Transverse colon (tissue), 4 donors: ENCODE measurements around the gene DCAF10. TPM values are rescaled to one million over a fixed set of nuclear protein-coding genes. Genes with fewer than 3 reads are reported as not detected.

Experiments used
- DNase-seq: peaks from one replicate; pipeline ENCODE4 v3.0.0-alpha.2; 2019
- H3K27ac ChIP-seq, 4 donors: fragments of 200-600 bp; sonication (generic); 2 replicates each; pipeline ENCODE4 v1.5.1; 2016 to 2018; ENCODE audit warnings: inconsistent platforms in 4 of 4
- H3K27me3 ChIP-seq: fragments of 200-600 bp; sonication (generic); 2 replicates; pipeline ENCODE4 v1.5.1; 2017; ENCODE audit warnings: inconsistent platforms
- H3K36me3 ChIP-seq, 4 donors: fragments of 200-600 bp; sonication (generic); 2 replicates each; pipeline ENCODE4 v1.5.1; 2017 to 2019; ENCODE audit warnings: inconsistent platforms in 4 of 4
- H3K4me1 ChIP-seq, 4 donors: fragments of 200-600 bp; sonication (generic); 2 replicates each; pipeline ENCODE4 v1.5.1; 2017 to 2020; ENCODE audit warnings: inconsistent platforms in 4 of 4
- H3K4me3 ChIP-seq, 4 donors: fragments of 200-600 bp; sonication (generic); 1 replicate in 1 of 4; 2 replicates in 3 of 4; pipeline versions ENCODE4 v1.5.1 to v1.6.1; 2017 to 2019; ENCODE audit warnings: inconsistent platforms in 4 of 4
- H3K9me3 ChIP-seq, 2 donors: fragments of 200-600 bp; sonication (generic); 2 replicates each; pipeline ENCODE4 v1.5.1; 2017 to 2019; ENCODE audit warnings: inconsistent platforms in 2 of 2
- EP300 ChIP-seq: sonication (generic); formaldehyde crosslinking; IDR thresholded peaks from one replicate; pipeline ENCODE4 v1.6.1; 2017; ENCODE audit warnings: antibody characterized with exemption, low read depth
- POLR2A ChIP-seq: fragments of 450-650 bp; IDR thresholded peaks from one replicate; pipeline ENCODE4 v1.6.1; 2016; ENCODE audit warnings: antibody characterized with exemption, mild to moderate bottlenecking, moderate library complexity
- POLR2AphosphoS5 ChIP-seq, 3 donors: sonication (generic); formaldehyde crosslinking; IDR thresholded peaks; one replicate each; pipeline ENCODE4 v1.6.1; 2016; ENCODE audit warnings: antibody characterized with exemption in 3 of 3
- WGBS, 2 donors: methylation state at CpG; one replicate each; pipeline ENCODE4 v1.1.5; 2018; ENCODE audit warnings: low coverage in 1 of 2; 5-methylcytosine and 5-hydroxymethylcytosine counted together
- in situ Hi-C, 4 donors: fragments of 200-750 bp; cut with MboI; loops; one replicate each; pipeline versions ENCODE4 v1.15.0 to v1.15.1; 2017; ENCODE audit warnings: low sequenced_read_pairs in 3 of 4, low pct_ligation_motif_present in 1 of 4, low pct_unique_long_range_greater_than_20kb in 1 of 4
- intact Hi-C: fragments of 100-400 bp; cut with DNase I; formaldehyde crosslinking; loops from one replicate; pipeline ENCODE4 v1.15.1; 2023; ENCODE audit warnings: low total_unique reads
- total RNA-seq, 4 donors: library from RNA; depleted of rRNA; stranded (reverse); fragments of >200 nt; gene quantifications; one replicate each; pipeline ENCODE4 v1.1.0, GENCODE V29; 2016
- TF ChIP-seq, protein P1 (sequence below), 5 experiments: fragments of 200-600 bp in 3 of 5; fragments of 450-650 bp in 2 of 5; sonication (generic) in 3 of 5; IDR thresholded peaks; 1 replicate in 2 of 5; 2 replicates in 3 of 5; pipeline ENCODE4 v1.5.1; 2016 to 2017; ENCODE audit warnings: antibody characterized with exemption in 5 of 5, inconsistent platforms in 3 of 5, mild to moderate bottlenecking in 2 of 5, moderate library complexity in 1 of 5

The DCAF10 gene
- total RNA-seq, 4 donors from 2014 or later = 12.0 to 493 (median 34.2) TPM

DNA sequence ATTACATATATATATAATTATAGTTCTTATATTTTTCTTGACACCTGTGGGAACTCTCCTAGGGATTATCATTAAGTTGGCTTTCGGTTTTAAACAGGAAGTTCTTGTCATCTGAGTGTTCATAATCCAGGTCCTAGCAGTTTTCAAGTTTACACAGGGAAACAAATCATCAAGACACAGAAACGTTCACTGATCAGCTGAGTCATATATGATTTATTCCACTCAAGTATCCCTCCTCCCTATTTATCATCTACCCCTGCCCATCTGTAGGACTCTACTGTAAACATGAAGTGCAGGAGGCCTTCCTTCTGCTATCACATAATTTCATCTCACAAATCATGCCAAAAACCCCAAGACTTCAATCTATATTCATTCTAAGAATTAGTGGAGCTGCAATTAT lies 97.1 kb downstream of the DCAF10 start:
- DNase-seq = no peak
- WGBS, 2 donors = 45 to 71% methylated on average over 1 to 2 of the region's 2 CpGs
- in situ Hi-C loops (loop anchor here in 1 of 4 donors (25.0 kb wide), 1 partner anchor 110 kb away; the partner anchor contains the start of gene EXOSC3), intact Hi-C loops (no loop called here)
- no peaks in the 10 kb centered on the region for H3K27me3 ChIP-seq
- no peak overlapping the region for H3K27ac ChIP-seq
- peaks cover 2 to 8% (median 7%) of the 10 kb centered on the region in 4 donors for H3K4me1 ChIP-seq
- H3K4me3 ChIP-seq = no peak overlapping the region
- H3K36me3 ChIP-seq = peaks cover 0 to 61% (median 22%) of the 10 kb centered on the region in 4 donors
- no peak for TF ChIP-seq EP300
- TF ChIP-seq, protein P1, sequence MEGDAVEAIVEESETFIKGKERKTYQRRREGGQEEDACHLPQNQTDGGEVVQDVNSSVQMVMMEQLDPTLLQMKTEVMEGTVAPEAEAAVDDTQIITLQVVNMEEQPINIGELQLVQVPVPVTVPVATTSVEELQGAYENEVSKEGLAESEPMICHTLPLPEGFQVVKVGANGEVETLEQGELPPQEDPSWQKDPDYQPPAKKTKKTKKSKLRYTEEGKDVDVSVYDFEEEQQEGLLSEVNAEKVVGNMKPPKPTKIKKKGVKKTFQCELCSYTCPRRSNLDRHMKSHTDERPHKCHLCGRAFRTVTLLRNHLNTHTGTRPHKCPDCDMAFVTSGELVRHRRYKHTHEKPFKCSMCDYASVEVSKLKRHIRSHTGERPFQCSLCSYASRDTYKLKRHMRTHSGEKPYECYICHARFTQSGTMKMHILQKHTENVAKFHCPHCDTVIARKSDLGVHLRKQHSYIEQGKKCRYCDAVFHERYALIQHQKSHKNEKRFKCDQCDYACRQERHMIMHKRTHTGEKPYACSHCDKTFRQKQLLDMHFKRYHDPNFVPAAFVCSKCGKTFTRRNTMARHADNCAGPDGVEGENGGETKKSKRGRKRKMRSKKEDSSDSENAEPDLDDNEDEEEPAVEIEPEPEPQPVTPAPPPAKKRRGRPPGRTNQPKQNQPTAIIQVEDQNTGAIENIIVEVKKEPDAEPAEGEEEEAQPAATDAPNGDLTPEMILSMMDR (IDR thresholded peaks at IDR 0.05) = no peak
- no peak for TF ChIP-seq POLR2AphosphoS5 (IDR thresholded peaks at IDR 0.05)
- TF ChIP-seq POLR2A = no peak
- H3K9me3 ChIP-seq = no peaks in the 10 kb centered on the region

DNA sequence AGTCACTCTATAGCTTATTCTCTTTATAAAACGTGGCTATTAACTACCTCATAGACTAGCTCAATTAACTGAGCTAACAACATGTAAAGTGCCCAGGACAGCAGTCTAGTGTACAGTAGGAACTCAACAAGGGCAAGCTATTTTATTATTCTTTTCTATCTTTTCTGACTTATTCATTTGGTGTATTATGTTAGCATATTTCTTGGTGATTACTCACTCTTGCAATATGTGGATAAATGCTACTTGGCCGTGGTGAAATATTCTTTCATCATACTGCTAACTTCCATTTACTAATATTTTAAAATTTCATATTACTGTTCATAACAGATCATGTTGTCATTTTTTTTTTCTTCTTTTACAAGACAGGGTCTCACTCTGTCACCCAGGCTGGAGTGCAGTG lies 98.4 kb downstream of the DCAF10 start:
- no peak for DNase-seq
- Histone ChIP-seq H3K36me3 (peaks cover 0 to 48% (median 17%) of the 10 kb centered on the region in 4 donors), H3K27me3 (no peaks in the 10 kb centered on the region), H3K9me3 (no peaks in the 10 kb centered on the region), H3K27ac (no peak overlapping the region), H3K4me3 (no peak overlapping the region), H3K4me1 (peaks cover 8 to 14% (median 14%) of the 10 kb centered on the region in 4 donors)
- in situ Hi-C loops = loop anchor here in 1 of 4 donors (25.0 kb wide), 1 partner anchor 112 kb away; the partner anchor contains the start of gene EXOSC3
- WGBS, 2 donors = 80 to 89% methylated on average over 1 to 2 of the region's 2 CpGs
- intact Hi-C loops = no loop called here
- TF ChIP-seq, protein P1 (IDR thresholded peaks at IDR 0.05) = no peak
- TF ChIP-seq POLR2AphosphoS5 (IDR thresholded peaks at IDR 0.05) (no peak), EP300 (no peak), POLR2A (no peak)

DNA sequence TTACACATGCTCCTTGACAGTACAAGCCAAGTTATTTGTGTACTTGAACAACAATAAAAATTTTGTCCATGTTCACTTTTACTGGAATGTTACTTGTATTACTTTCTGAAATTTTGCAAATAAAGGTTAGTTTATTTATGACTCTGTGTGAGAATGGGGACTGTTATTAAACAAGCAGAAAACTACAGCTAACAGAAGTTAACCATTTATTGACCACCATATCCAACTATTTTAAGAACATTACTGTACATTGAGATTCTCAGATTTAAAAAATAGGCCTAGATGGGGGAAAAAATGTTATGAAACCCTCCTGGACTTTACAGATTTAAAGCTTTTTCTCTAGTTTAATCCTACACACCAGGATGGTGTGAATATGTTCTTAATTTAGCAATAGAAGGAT lies 101.5 kb downstream of the DCAF10 start:
- peaks cover 13 to 23% (median 21%) of the 10 kb centered on the region in 4 donors for H3K4me1 ChIP-seq
- H3K4me3 ChIP-seq = no peak overlapping the region
- intact Hi-C loops (no loop called here), in situ Hi-C loops (loop anchor here (10.0 to 25.0 kb wide), 7 partner anchors 160 to 510 kb away; partner anchors contain the start of genes TOMM5 (in 2 of the 4), FBXO10 (in 1 of the 4), IGFBPL1 (in 1 of the 4) and POLR1E (in 1 of the 4))
- no peaks in the 10 kb centered on the region for H3K9me3 ChIP-seq
- TF ChIP-seq, protein P1 (IDR thresholded peaks at IDR 0.05) = no peak
- TF ChIP-seq POLR2AphosphoS5 (IDR thresholded peaks at IDR 0.05) = no peak
- no peak for TF ChIP-seq EP300
- no peak for TF ChIP-seq POLR2A
- DNase-seq = no peak
- H3K36me3 ChIP-seq = peaks cover 0 to 19% (median 5%) of the 10 kb centered on the region in 4 donors
- H3K27me3 ChIP-seq = no peaks in the 10 kb centered on the region
- no peak overlapping the region for H3K27ac ChIP-seq

DNA sequence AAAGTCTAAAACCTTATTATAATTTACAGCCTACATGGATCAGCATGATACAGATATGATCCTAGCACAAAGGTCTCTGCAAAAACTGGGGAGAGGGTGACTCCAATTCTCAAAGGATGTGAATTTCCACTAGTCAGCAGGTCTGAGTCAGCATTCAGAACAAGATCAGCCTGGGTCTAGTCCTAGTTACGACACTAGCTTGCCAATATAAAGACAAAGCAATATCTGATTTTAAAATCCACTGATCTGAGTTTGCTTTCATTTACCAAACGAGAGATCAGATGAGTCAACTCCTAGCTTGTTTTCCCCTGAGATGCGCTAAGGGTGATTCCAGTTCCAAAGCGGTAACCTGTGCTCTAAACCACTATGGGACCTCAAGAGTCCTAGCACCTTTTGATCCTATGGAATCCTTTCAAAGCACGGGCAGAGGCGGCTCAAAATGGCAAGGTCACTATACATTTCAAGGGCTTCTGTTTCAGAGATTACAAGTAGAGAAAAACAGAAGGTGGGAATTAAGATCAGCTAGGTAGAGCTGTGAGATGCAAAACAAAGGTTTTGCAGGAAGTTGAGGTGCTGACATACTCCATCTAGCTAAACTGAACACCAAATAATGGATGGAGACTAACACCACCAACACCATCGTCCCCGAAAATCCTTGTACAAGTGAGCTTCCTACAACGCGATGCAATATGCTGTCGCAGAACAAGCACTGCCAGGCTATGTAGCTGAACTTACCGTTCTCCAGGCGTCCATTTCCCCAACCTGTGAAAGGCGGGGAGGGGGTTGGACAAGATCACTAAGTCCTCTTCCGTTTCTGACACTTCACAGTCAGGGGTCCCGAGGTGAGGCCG lies 102.4 kb downstream of the DCAF10 start:
- no peaks in the 10 kb centered on the region for H3K9me3 ChIP-seq
- H3K27me3 ChIP-seq = no peaks in the 10 kb centered on the region
- DNase-seq = no peak
- in situ Hi-C loops (loop anchor here (10.0 to 25.0 kb wide), 7 partner anchors 159 to 509 kb away; partner anchors contain the start of genes TOMM5 (in 2 of the 4), FBXO10 (in 1 of the 4), IGFBPL1 (in 1 of the 4) and POLR1E (in 1 of the 4)), intact Hi-C loops (no loop called here)
- H3K4me1 ChIP-seq = peaks cover 13 to 23% (median 21%) of the 10 kb centered on the region in 4 donors
- 4 to 14% methylated on average over 5 to 17 of the region's 17 CpGs for WGBS, 2 donors
- H3K27ac ChIP-seq = peak overlapping the region; percentile 89 to 99 (median 96)
- peaks cover 0 to 10% (median 4%) of the 10 kb centered on the region in 4 donors for H3K36me3 ChIP-seq
- H3K4me3 ChIP-seq = peak overlapping the region; percentile 84 to 99 (median 90)
- no peak for TF ChIP-seq EP300
- TF ChIP-seq, protein P1 (IDR thresholded peaks at IDR 0.05) = no peak
- TF ChIP-seq POLR2A = no peak
- no peak for TF ChIP-seq POLR2AphosphoS5 (IDR thresholded peaks at IDR 0.05)
